ENCODE data around the gene EFNA3. TPM values are rescaled to one million over a fixed set of nuclear protein-coding genes. Genes with fewer than 3 reads are reported as not detected.

EFNA3 gene
- total RNA-seq, 4 donors from 2014 or later, result 3.4 to 7.9 (median 7.2) TPM

- intact Hi-C loops (cut with DNase I; ENCODE audit: low total_unique reads) (no loop called here), in situ Hi-C loops (cut with MboI; ENCODE audit: low pct_ligation_motif_present in 1 of 4, low pct_unique_long_range_greater_than_20kb in 1 of 4, low sequenced_read_pairs in 3 of 4) (no loop called here)
- no peaks in the 10 kb centered on the region for H3K36me3 ChIP-seq
- H3K9me3 ChIP-seq, result no peaks in the 10 kb centered on the region
- peaks cover 42 to 62% (median 53%) of the 10 kb centered on the region in 4 donors for H3K4me1 ChIP-seq
- no peak for DNase-seq
- peak overlapping the region; percentile 25 to 56 (median 46) for H3K4me3 ChIP-seq
- peaks cover 54% of the 10 kb centered on the region for H3K27me3 ChIP-seq
- WGBS, 2 donors (ENCODE audit: low coverage in 1 of 2), result 1% methylated on average over 9 of the region's 10 CpGs; no CpG with 5 or more reads in 1 of the 2 donors
- TF ChIP-seq CTCF (IDR thresholded peaks at IDR 0.05), result no peak
- TF ChIP-seq EP300 (IDR thresholded peaks at IDR 0.05; ENCODE audit: low read depth), result no peak
- TF ChIP-seq POLR2A (IDR thresholded peaks at IDR 0.05), result no peak
- TF ChIP-seq POLR2AphosphoS5 (IDR thresholded peaks at IDR 0.05), result no peak
- H3K27ac ChIP-seq, result peak overlapping the region in 3 of 4 donors; percentile 15 to 43 (median 35)
Measured at GRCh38 chr1:155079210-155079486, 511 bp downstream of the EFNA3 start.

GRCh38 chr1:155079487-155080311 is 1.1 kb downstream of the EFNA3 start:
- H3K36me3 ChIP-seq, result no peaks in the 10 kb centered on the region
- peaks cover 54% of the 10 kb centered on the region for H3K27me3 ChIP-seq
- in situ Hi-C loops (cut with MboI; ENCODE audit: low pct_ligation_motif_present in 1 of 4, low pct_unique_long_range_greater_than_20kb in 1 of 4, low sequenced_read_pairs in 3 of 4) (no loop called here), intact Hi-C loops (cut with DNase I; ENCODE audit: low total_unique reads) (loop anchor here (10.0 kb wide), 1 partner anchor 595 kb away; no protein-coding TSS in a partner anchor)
- WGBS, 2 donors (ENCODE audit: low coverage in 1 of 2), result 1% methylated on average over 60 of the region's 67 CpGs; no CpG with 5 or more reads in 1 of the 2 donors
- DNase-seq, result peak; percentile 38
- H3K9me3 ChIP-seq, result no peaks in the 10 kb centered on the region
- peak overlapping the region in 2 of 4 donors; percentile 1 to 35 for H3K27ac ChIP-seq
- H3K4me1 ChIP-seq, result peaks cover 46 to 67% (median 58%) of the 10 kb centered on the region in 4 donors
- peak overlapping the region; percentile 25 to 56 (median 46) for H3K4me3 ChIP-seq
- TF ChIP-seq EP300 (IDR thresholded peaks at IDR 0.05; ENCODE audit: low read depth), result no peak
- no peak for TF ChIP-seq CTCF (IDR thresholded peaks at IDR 0.05)
- TF ChIP-seq POLR2AphosphoS5 (IDR thresholded peaks at IDR 0.05), result no peak

GRCh38 chr1:155080312-155081228 is 1.9 kb downstream of the EFNA3 start:
- WGBS, 2 donors (ENCODE audit: low coverage in 1 of 2), result 1% methylated on average over 62 of the region's 71 CpGs; no CpG with 5 or more reads in 1 of the 2 donors
- intact Hi-C loops (cut with DNase I; ENCODE audit: low total_unique reads), result loop anchor here (10.0 kb wide), 1 partner anchor 596 kb away; no protein-coding TSS in a partner anchor
- TF ChIP-seq CTCF (IDR thresholded peaks at IDR 0.05) (no peak), POLR2AphosphoS5 (IDR thresholded peaks at IDR 0.05) (peak in 1 of 3 donors; percentile 10), EP300 (IDR thresholded peaks at IDR 0.05; ENCODE audit: low read depth) (no peak), POLR2A (IDR thresholded peaks at IDR 0.05) (peak; percentile 29)
- peaks cover 54% of the 10 kb centered on the region for H3K27me3 ChIP-seq
- peak overlapping the region in 3 of 4 donors; percentile 10 to 94 (median 24) for H3K27ac ChIP-seq
- H3K9me3 ChIP-seq, result no peaks in the 10 kb centered on the region
- H3K4me3 ChIP-seq, result peak overlapping the region; percentile 18 to 56 (median 46)
- peak; percentile 54 for DNase-seq
- in situ Hi-C loops (cut with MboI; ENCODE audit: low pct_ligation_motif_present in 1 of 4, low pct_unique_long_range_greater_than_20kb in 1 of 4, low sequenced_read_pairs in 3 of 4), result no loop called here
- H3K36me3 ChIP-seq, result no peaks in the 10 kb centered on the region
- H3K4me1 ChIP-seq, result peaks cover 47 to 69% (median 60%) of the 10 kb centered on the region in 4 donors
